ENCODE data around the gene ELK1.

DNA sequence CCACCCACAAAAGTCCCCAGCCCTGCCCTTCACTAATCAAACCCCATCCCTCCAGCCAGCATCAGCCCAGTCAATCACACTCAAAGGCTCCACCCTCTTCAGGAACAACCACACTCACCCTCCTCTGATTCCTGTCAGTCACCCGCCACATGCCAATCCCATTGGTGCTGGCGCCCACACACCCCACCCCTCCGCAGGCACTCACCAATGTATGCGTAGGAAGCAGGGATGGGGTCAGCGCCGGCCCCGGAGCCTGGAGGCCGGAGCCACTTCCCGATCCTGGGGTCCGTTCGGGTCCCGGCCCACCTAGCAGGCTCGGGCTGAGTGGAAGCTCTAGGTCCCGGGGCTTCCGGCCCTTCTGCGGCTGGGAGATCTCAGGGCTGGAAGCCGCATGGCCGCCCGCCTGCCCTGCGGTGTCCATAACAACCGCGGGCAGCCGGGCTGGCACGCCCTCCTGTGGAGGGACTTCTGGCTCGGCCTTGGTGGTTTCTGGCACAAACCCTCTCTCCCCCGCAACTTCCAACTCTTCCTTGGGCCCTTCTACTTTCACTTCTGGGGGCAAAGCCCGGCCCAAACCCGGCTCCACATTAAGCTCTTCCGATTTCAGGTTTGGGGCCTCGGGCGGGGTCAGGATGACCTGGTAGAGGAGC, 12.7 kb downstream of the ELK1 start:
- TF ChIP-seq POLR2AphosphoS5 (IDR thresholded peaks at IDR 0.05; ENCODE audit: low read depth) (no peak), ZNF331 (CRISPR knock-in tag; IDR thresholded peaks at IDR 0.05; ENCODE audit: low read depth) (no peak), EZH2 (IDR thresholded peaks at IDR 0.05; ENCODE audit: low read depth, unreplicated experiment) (no peak), STAT1 (IDR thresholded peaks at IDR 0.05; ENCODE audit: unreplicated experiment) (no peak), EZH2phosphoT487 (IDR thresholded peaks at IDR 0.05; ENCODE audit: unreplicated experiment) (no peak), ZNF114 (CRISPR knock-in tag; IDR thresholded peaks at IDR 0.05) (no peak), CREB1 (CRISPR knock-in tag; IDR thresholded peaks at IDR 0.05; ENCODE audit: low read depth) (no peak)
- TF ChIP-seq, protein P1, sequence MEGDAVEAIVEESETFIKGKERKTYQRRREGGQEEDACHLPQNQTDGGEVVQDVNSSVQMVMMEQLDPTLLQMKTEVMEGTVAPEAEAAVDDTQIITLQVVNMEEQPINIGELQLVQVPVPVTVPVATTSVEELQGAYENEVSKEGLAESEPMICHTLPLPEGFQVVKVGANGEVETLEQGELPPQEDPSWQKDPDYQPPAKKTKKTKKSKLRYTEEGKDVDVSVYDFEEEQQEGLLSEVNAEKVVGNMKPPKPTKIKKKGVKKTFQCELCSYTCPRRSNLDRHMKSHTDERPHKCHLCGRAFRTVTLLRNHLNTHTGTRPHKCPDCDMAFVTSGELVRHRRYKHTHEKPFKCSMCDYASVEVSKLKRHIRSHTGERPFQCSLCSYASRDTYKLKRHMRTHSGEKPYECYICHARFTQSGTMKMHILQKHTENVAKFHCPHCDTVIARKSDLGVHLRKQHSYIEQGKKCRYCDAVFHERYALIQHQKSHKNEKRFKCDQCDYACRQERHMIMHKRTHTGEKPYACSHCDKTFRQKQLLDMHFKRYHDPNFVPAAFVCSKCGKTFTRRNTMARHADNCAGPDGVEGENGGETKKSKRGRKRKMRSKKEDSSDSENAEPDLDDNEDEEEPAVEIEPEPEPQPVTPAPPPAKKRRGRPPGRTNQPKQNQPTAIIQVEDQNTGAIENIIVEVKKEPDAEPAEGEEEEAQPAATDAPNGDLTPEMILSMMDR (conservative IDR thresholded peaks at IDR 0.05; ENCODE audit: low read depth in 2 of 2) = peak in 1 of 2 experiments; percentile 28; a peak in 1 of 4 replicates
- TF ChIP-seq, protein P2, sequence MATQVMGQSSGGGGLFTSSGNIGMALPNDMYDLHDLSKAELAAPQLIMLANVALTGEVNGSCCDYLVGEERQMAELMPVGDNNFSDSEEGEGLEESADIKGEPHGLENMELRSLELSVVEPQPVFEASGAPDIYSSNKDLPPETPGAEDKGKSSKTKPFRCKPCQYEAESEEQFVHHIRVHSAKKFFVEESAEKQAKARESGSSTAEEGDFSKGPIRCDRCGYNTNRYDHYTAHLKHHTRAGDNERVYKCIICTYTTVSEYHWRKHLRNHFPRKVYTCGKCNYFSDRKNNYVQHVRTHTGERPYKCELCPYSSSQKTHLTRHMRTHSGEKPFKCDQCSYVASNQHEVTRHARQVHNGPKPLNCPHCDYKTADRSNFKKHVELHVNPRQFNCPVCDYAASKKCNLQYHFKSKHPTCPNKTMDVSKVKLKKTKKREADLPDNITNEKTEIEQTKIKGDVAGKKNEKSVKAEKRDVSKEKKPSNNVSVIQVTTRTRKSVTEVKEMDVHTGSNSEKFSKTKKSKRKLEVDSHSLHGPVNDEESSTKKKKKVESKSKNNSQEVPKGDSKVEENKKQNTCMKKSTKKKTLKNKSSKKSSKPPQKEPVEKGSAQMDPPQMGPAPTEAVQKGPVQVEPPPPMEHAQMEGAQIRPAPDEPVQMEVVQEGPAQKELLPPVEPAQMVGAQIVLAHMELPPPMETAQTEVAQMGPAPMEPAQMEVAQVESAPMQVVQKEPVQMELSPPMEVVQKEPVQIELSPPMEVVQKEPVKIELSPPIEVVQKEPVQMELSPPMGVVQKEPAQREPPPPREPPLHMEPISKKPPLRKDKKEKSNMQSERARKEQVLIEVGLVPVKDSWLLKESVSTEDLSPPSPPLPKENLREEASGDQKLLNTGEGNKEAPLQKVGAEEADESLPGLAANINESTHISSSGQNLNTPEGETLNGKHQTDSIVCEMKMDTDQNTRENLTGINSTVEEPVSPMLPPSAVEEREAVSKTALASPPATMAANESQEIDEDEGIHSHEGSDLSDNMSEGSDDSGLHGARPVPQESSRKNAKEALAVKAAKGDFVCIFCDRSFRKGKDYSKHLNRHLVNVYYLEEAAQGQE (IDR thresholded peaks at IDR 0.05; ENCODE audit: unreplicated experiment) = no peak

All from GM23338 (cell line).